GM18951 (cell line): ENCODE measurements around the gene CHST1.

Experiments used
- POLR2A ChIP-seq: IDR thresholded peaks from 4 replicates; pipeline ENCODE4 v1.6.1; 2011; ENCODE audit warnings: mild to moderate bottlenecking; ENCODE audit not compliant: insufficient read length, insufficient read depth; ENCODE audit errors: extremely low read depth
- in situ Hi-C: fragments of 300-500 bp; cut with MboI; formaldehyde crosslinking; loops from one replicate; pipeline ENCODE4 v1.12.0; 2022; ENCODE audit warnings: low sequenced_read_pairs, mixed read lengths, inconsistent platforms; ENCODE audit not compliant: unreplicated experiment

CHST1 gene

GRCh38 chr11:45684440-45684839 lies 19.0 kb upstream of the CHST1 start:
- in situ Hi-C loops, result no loop called here
- TF ChIP-seq POLR2A, result no peak

- in situ Hi-C loops, result no loop called here
- no peak for TF ChIP-seq POLR2A
These were observed 18.0 kb upstream of the CHST1 start for GRCh38 chr11:45683271-45684058.

- in situ Hi-C loops, result no loop called here
- no peak for TF ChIP-seq POLR2A
These were observed 14.4 kb upstream of the CHST1 start for GRCh38 chr11:45679806-45680205.

GRCh38 chr11:45678976-45679375 lies 13.6 kb upstream of the CHST1 start:
- in situ Hi-C loops, result no loop called here
- TF ChIP-seq POLR2A, result no peak

GRCh38 chr11:45677770-45678512 lies 12.5 kb upstream of the CHST1 start:
- in situ Hi-C loops, result no loop called here

GRCh38 chr11:45676522-45677095 lies 11.2 kb upstream of the CHST1 start:
- TF ChIP-seq POLR2A, result no peak
- in situ Hi-C loops, result no loop called here

More at GRCh38 chr11:45677770-45678512, 12.5 kb upstream of the CHST1 start:
- no peak for TF ChIP-seq POLR2A

- no peak for TF ChIP-seq POLR2A
- in situ Hi-C loops, result no loop called here
These were observed 10.2 kb upstream of the CHST1 start for GRCh38 chr11:45675646-45676045.

- TF ChIP-seq POLR2A, result no peak
- in situ Hi-C loops, result no loop called here
These were observed 9.2 kb upstream of the CHST1 start for GRCh38 chr11:45674481-45675190.

- TF ChIP-seq POLR2A, result no peak
- in situ Hi-C loops, result no loop called here
These were observed 8.0 kb upstream of the CHST1 start for GRCh38 chr11:45673441-45673840.

- in situ Hi-C loops, result no loop called here
- TF ChIP-seq POLR2A, result no peak
These were observed 7.2 kb upstream of the CHST1 start for GRCh38 chr11:45672593-45672992.

GRCh38 chr11:45671246-45672171 lies 6.1 kb upstream of the CHST1 start:
- in situ Hi-C loops, result no loop called here
- TF ChIP-seq POLR2A, result no peak

GRCh38 chr11:45670386-45671135 lies 5.1 kb upstream of the CHST1 start:
- in situ Hi-C loops, result no loop called here
- no peak for TF ChIP-seq POLR2A

- no peak for TF ChIP-seq POLR2A
- in situ Hi-C loops, result no loop called here
These were observed 4.5 kb upstream of the CHST1 start for GRCh38 chr11:45669956-45670355.
